Endothelial cell of umbilical vein (primary cell): Measurements from ENCODE around the gene PKP3. TPM values are rescaled to one million over a fixed set of nuclear protein-coding genes. Genes with fewer than 3 reads are reported as not detected.

Experiments used
- BruUV-seq: library from RNA; stranded (reverse); fragments of 400-500 nt; replicated peaks from 2 replicates; lab custom pipeline; 2021; lab: Mats Ljungman, UMichigan
- CTCF ChIA-PET: fragments of 300-600, 350-600 bp; sonication (Branson Sonifier 250); formaldehyde crosslinking; loops from one replicate; lab custom pipeline; 2021; ENCODE audit warnings: antibody characterized with exemption, inconsistent platforms; lab: Charles Lee
- POLR2A ChIA-PET: fragments of 300-600, 350-600 bp; sonication (Branson Sonifier 250); formaldehyde crosslinking; loops from one replicate; lab custom pipeline; 2021; ENCODE audit warnings: antibody characterized with exemption, inconsistent platforms; lab: Charles Lee
- DNase-seq: peaks from one replicate; pipeline ENCODE4 v3.0.0-alpha.2; 2011; ENCODE audit warnings: low read depth, low spot score
- FAIRE-seq: peaks from 2 replicates; lab custom pipeline; 2011; peaks lifted over from hg19 to GRCh38; lab: Jason Lieb, UNC
- H2AFZ ChIP-seq: 2 replicates; pipeline ENCODE4 v1.6.0; 2012; ENCODE audit warnings: low read depth, low read length, control low read depth, inconsistent platforms
- H3K27ac ChIP-seq: 2 replicates; pipeline ENCODE4 v1.5.1; 2011; ENCODE audit warnings: low read depth, mild to moderate bottlenecking, control low read depth, low read length, moderate library complexity; ENCODE audit not compliant: insufficient read depth
- H3K27me3 ChIP-seq, 2 experiments: 2 replicates each; pipeline versions ENCODE4 v1.6.0 to v1.6.1; 2011; ENCODE audit warnings: low read length in 2 of 2, mixed read lengths in 1 of 2; ENCODE audit not compliant: control insufficient read depth in 2 of 2, insufficient read depth in 2 of 2
- H3K36me3 ChIP-seq, 2 experiments: 2 replicates in 1 of 2; 3 replicates in 1 of 2; pipeline ENCODE4 v1.5.1; 2011; ENCODE audit warnings: low read length in 2 of 2, mild to moderate bottlenecking in 1 of 2, moderate library complexity in 1 of 2; ENCODE audit not compliant: control insufficient read depth in 2 of 2, insufficient read depth in 2 of 2; ENCODE audit errors: extremely low read depth in 1 of 2
- H3K4me1 ChIP-seq: 3 replicates; pipeline ENCODE4 v1.5.1; 2011; ENCODE audit warnings: mild to moderate bottlenecking, low read length; ENCODE audit not compliant: control insufficient read depth, insufficient read depth; ENCODE audit errors: extremely low read depth
- H3K4me2 ChIP-seq: 2 replicates; pipeline ENCODE4 v1.6.1; 2011; ENCODE audit warnings: low read length, control low read depth, mixed read lengths; ENCODE audit not compliant: insufficient read depth
- H3K4me3 ChIP-seq, 3 experiments: fragments of 200-600 bp in 1 of 3; sonication (generic), shearing (Covaris generic) in 1 of 3; replicated peaks in 1 of 3; 2 replicates each; pipeline ENCODE4 v1.5.1; 2011 to 2016; ENCODE audit warnings: control low read depth in 3 of 3, low read length in 3 of 3, mild to moderate bottlenecking in 2 of 3, inconsistent platforms in 1 of 3, low read depth in 1 of 3, moderate library complexity in 1 of 3; ENCODE audit not compliant: insufficient read depth in 1 of 3
- H3K79me2 ChIP-seq: 2 replicates; pipeline ENCODE4 v1.6.0; 2012; ENCODE audit warnings: low read length, inconsistent platforms; ENCODE audit not compliant: control insufficient read depth, insufficient read depth
- H3K9ac ChIP-seq: replicated peaks from 2 replicates; pipeline ENCODE3; 2011; ENCODE audit warnings: low read length, control low read depth; ENCODE audit not compliant: insufficient read depth; ENCODE audit errors: extremely low read depth
- H3K9me1 ChIP-seq: replicated peaks from 3 replicates; pipeline ENCODE4 v1.6.0; 2011; ENCODE audit warnings: mild to moderate bottlenecking, low read length; ENCODE audit not compliant: control insufficient read depth, insufficient read depth; ENCODE audit errors: extremely low read depth
- H3K9me3 ChIP-seq: replicated peaks from 2 replicates; pipeline ENCODE4 v1.5.1; 2012; ENCODE audit warnings: low read length, inconsistent platforms; ENCODE audit not compliant: control insufficient read depth, insufficient read depth
- H4K20me1 ChIP-seq: replicated peaks from 2 replicates; pipeline ENCODE3; 2011; ENCODE audit warnings: mild to moderate bottlenecking, low read length; ENCODE audit not compliant: control insufficient read depth, insufficient read depth; ENCODE audit errors: extremely low read depth
- EZH2 ChIP-seq: IDR thresholded peaks from 2 replicates; pipeline ENCODE4 v1.6.1; 2012; ENCODE audit warnings: borderline replicate concordance, low read depth, mild to moderate bottlenecking, moderate library complexity, low read length, inconsistent platforms; ENCODE audit not compliant: severe bottlenecking
- FOS ChIP-seq: IDR thresholded peaks from 2 replicates; pipeline ENCODE4 v1.6.1; 2011; ENCODE audit warnings: mild to moderate bottlenecking, low read length, moderate library complexity, borderline replicate concordance; ENCODE audit not compliant: insufficient read depth
- JUN ChIP-seq: IDR thresholded peaks from 2 replicates; pipeline ENCODE4 v1.6.1; 2011; ENCODE audit warnings: borderline replicate concordance, low read depth; ENCODE audit not compliant: insufficient read length, insufficient read depth
- MYC ChIP-seq: IDR thresholded peaks from one replicate; pipeline ENCODE4 v1.6.1; 2011; ENCODE audit warnings: mild to moderate bottlenecking, low read depth, low read length
- POLR2AphosphoS5 ChIP-seq: IDR thresholded peaks from 2 replicates; pipeline ENCODE4 v1.6.1; 2012; ENCODE audit warnings: low read depth, mild to moderate bottlenecking, control low read depth, low read length, moderate library complexity; ENCODE audit not compliant: insufficient read depth
- dilution Hi-C: fragments of 300-500 bp; cut with MboI; formaldehyde crosslinking; loops from one replicate; pipeline ENCODE4 v1.15.0; 2019; ENCODE audit warnings: low sequenced_read_pairs; ENCODE audit not compliant: extremely low pct_ligation_motif_present
- intact Hi-C: fragments of 100-400 bp; cut with micrococcal nuclease; formaldehyde crosslinking; loops from one replicate; pipeline ENCODE4 v1.10.0; 2022
- polyA plus RNA-seq, 4 experiments: library from polyadenylated mRNA; depleted of rRNA in 3 of 4; stranded (reverse) in 3 of 4; unstranded in 1 of 4; fragments of >200 nt; gene quantifications; 2 replicates each; pipeline versions ENCODE4 v1.2.1 to v1.2.3, GENCODE V29; 2011 to 2012; ENCODE audit warnings: missing spikeins in 1 of 4
- total RNA-seq: library from RNA; stranded (reverse); gene quantifications from 2 replicates; pipeline ENCODE4 v1.2.3, GENCODE V29; 2021
- TF ChIP-seq, protein P1 (sequence below): IDR thresholded peaks from 2 replicates; pipeline ENCODE4 v1.6.1; 2011; ENCODE audit not compliant: insufficient read depth, insufficient read length
- TF ChIP-seq, protein P2 (sequence below), 2 donors: IDR thresholded peaks; 1 replicate in 1 of 2; 2 replicates in 1 of 2; pipeline ENCODE4 v1.5.1; 2011; ENCODE audit warnings: low read length in 2 of 2, mild to moderate bottlenecking in 2 of 2, moderate library complexity in 2 of 2, control low read depth in 1 of 2, inconsistent platforms in 1 of 2, low read depth in 1 of 2; ENCODE audit not compliant: insufficient read depth in 1 of 2; ENCODE audit errors: extremely low read depth in 1 of 2

Gene PKP3
- total and polyA plus RNA-seq, 2 donors (not counting 3 experiments of a cell fraction or from before 2014, with no cell fraction given) = 0.27 to 0.59 TPM

DNA sequence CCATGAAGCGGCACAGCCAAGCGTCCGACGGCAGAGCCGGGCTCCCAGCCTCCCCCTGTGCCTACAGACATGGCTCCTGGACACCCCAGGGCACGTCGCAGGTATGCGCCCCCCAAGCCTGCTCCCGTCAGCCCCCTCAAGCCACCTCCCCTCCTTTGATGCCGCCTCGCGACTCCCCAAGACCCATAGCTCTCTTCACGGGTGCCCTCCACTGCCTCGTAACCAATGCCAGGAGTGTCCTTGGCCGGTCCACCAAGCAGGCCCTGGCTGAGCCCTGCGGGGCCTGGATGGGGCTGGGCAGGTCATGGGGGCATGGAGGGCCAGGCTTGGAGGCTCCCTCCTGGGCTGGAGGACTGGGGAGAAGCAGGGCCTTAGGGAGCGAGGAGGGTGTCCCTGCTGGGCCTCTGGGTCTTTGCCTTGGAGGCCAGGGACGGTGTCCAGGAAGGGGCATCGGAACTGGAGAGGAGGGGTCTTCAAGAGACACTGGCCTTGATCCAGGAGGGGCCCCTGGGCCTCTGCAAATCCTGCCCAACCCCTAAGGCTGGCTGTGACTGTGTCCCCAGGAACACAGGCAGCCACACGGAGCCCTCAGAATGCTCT is 38.6 kb downstream of the PKP3 start:
- Histone ChIP-seq H3K27me3 (no peaks in the 10 kb centered on the region), H3K4me2 (no peak overlapping the region), H3K4me1 (no peaks in the 10 kb centered on the region), H4K20me1 (no peaks in the 10 kb centered on the region), H3K4me3 (no peak overlapping the region), H2AFZ (no peak overlapping the region), H3K9me1 (no peaks in the 10 kb centered on the region), H3K27ac (no peak overlapping the region), H3K79me2 (no peaks in the 10 kb centered on the region), H3K9ac (no peak overlapping the region), H3K36me3 (no peaks in the 10 kb centered on the region), H3K9me3 (no peaks in the 10 kb centered on the region)
- dilution Hi-C loops = no loop called here
- TF ChIP-seq, protein P1, sequence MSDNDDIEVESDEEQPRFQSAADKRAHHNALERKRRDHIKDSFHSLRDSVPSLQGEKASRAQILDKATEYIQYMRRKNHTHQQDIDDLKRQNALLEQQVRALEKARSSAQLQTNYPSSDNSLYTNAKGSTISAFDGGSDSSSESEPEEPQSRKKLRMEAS = no peak
- TF ChIP-seq MYC = no peak
- no peak for TF ChIP-seq POLR2AphosphoS5
- TF ChIP-seq EZH2 = no peak
- no peak for TF ChIP-seq JUN
- no peak for TF ChIP-seq FOS
- no peak for DNase-seq
- intact Hi-C loops = no loop called here
- FAIRE-seq = no peak
- POLR2A ChIA-PET = no interaction called here
- CTCF ChIA-PET = interaction anchor here (0.6 kb wide), 1 partner anchor 16 kb away, joined by 3 read pairs; no protein-coding TSS in a partner anchor
- BruUV-seq = no TSS peak

GRCh38 chr11:433111-433510 is 39.1 kb downstream of the PKP3 start:
- dilution Hi-C loops (no loop called here), intact Hi-C loops (no loop called here)
- CTCF ChIA-PET = interaction anchor here (1.7 kb wide), 1 partner anchor 15 kb away, joined by 8 read pairs; no protein-coding TSS in a partner anchor
- H3K4me3 ChIP-seq = no peak overlapping the region
- FAIRE-seq = no peak
- H3K79me2 ChIP-seq = no peaks in the 10 kb centered on the region
- H3K27ac ChIP-seq = no peak overlapping the region
- H3K9me1 ChIP-seq = no peaks in the 10 kb centered on the region
- H3K4me2 ChIP-seq = no peak overlapping the region
- no peaks in the 10 kb centered on the region for H3K9me3 ChIP-seq
- H3K36me3 ChIP-seq = no peaks in the 10 kb centered on the region
- H3K9ac ChIP-seq = no peak overlapping the region
- BruUV-seq = no TSS peak
- TF ChIP-seq, protein P1 = no peak
- TF ChIP-seq, protein P2, sequence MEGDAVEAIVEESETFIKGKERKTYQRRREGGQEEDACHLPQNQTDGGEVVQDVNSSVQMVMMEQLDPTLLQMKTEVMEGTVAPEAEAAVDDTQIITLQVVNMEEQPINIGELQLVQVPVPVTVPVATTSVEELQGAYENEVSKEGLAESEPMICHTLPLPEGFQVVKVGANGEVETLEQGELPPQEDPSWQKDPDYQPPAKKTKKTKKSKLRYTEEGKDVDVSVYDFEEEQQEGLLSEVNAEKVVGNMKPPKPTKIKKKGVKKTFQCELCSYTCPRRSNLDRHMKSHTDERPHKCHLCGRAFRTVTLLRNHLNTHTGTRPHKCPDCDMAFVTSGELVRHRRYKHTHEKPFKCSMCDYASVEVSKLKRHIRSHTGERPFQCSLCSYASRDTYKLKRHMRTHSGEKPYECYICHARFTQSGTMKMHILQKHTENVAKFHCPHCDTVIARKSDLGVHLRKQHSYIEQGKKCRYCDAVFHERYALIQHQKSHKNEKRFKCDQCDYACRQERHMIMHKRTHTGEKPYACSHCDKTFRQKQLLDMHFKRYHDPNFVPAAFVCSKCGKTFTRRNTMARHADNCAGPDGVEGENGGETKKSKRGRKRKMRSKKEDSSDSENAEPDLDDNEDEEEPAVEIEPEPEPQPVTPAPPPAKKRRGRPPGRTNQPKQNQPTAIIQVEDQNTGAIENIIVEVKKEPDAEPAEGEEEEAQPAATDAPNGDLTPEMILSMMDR (IDR thresholded peaks at IDR 0.05; ENCODE audit: extremely low read depth in 1 of 2, insufficient read depth in 1 of 2, low read depth in 1 of 2, low read length in 2 of 2) = no peak
- no peaks in the 10 kb centered on the region for H3K27me3 ChIP-seq
- POLR2A ChIA-PET = no interaction called here
- no peaks in the 10 kb centered on the region for H3K4me1 ChIP-seq
- H2AFZ ChIP-seq = no peak overlapping the region
- no peaks in the 10 kb centered on the region for H4K20me1 ChIP-seq
- no peak for DNase-seq
